ENCODE measurements around the gene STK36. TPM values are rescaled to one million over a fixed set of nuclear protein-coding genes. Genes with fewer than 3 reads are reported as not detected.

Gene STK36
- total RNA-seq, 2 experiments from 2014 or later, result 9.8 to 12.7 TPM

DNA sequence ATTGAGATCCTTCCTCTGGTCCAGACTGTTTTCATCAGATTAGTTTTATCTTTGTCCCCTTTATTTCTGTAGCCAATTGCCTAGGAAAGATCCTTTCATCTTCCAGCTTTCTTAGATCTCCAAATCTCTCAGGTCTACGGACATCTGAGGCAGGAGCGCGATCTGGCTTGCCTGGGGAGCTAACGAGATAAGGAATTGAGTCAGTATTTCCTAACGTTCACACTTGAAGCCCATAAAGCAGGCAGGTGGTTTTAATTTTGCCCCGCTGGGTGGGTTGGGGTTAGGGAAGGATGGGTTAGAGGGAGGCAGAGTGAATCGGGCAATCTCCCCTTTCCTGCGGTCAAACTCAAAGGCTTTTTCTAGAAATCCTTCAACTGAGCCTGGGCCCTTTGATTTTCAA is 38.0 kb downstream of the STK36 start:
- Mint-ChIP-seq H3K36me3 (ENCODE audit: low read depth) (peaks cover 8% of the 10 kb centered on the region), H3K27me3 (peaks cover 10% of the 10 kb centered on the region), H3K4me3 (peak overlapping the region; percentile 99), H3K27ac (no peak overlapping the region), H3K4me1 (ENCODE audit: low read depth) (peaks cover 21% of the 10 kb centered on the region), H3K9me3 (no peaks in the 10 kb centered on the region)
- TF ChIP-seq, protein P1, sequence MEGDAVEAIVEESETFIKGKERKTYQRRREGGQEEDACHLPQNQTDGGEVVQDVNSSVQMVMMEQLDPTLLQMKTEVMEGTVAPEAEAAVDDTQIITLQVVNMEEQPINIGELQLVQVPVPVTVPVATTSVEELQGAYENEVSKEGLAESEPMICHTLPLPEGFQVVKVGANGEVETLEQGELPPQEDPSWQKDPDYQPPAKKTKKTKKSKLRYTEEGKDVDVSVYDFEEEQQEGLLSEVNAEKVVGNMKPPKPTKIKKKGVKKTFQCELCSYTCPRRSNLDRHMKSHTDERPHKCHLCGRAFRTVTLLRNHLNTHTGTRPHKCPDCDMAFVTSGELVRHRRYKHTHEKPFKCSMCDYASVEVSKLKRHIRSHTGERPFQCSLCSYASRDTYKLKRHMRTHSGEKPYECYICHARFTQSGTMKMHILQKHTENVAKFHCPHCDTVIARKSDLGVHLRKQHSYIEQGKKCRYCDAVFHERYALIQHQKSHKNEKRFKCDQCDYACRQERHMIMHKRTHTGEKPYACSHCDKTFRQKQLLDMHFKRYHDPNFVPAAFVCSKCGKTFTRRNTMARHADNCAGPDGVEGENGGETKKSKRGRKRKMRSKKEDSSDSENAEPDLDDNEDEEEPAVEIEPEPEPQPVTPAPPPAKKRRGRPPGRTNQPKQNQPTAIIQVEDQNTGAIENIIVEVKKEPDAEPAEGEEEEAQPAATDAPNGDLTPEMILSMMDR (IDR thresholded peaks at IDR 0.05), result no peak
- Histone ChIP-seq H3K4me3 (ENCODE audit: low read length) (peak overlapping the region; percentile 43), H3K4me1 (ENCODE audit: insufficient read depth, low read length) (peaks cover 22% of the 10 kb centered on the region), H3K9me3 (ENCODE audit: control insufficient read depth in 1 of 2, insufficient read depth in 1 of 2, low read length in 2 of 2) (no peaks in the 10 kb centered on the region), H3K27me3 (ENCODE audit: control insufficient read depth in 1 of 2, insufficient read depth in 2 of 2, low read length in 2 of 2) (peaks cover 0 to 6% of the 10 kb centered on the region in 2 experiments), H3K27ac (ENCODE audit: low read depth in 1 of 2, low read length in 2 of 2) (no peak overlapping the region), H3K36me3 (ENCODE audit: insufficient read depth, low read length) (no peaks in the 10 kb centered on the region)
- POLR2A ChIA-PET, result interaction anchor here (1.1 to 2.3 kb wide), 4 partner anchors 12 to 188 kb away, joined by 3 to 15 read pairs (median 10); partner anchors contain the start of genes BCS1L, RNF25, STK36 and ZNF142
- intact Hi-C loops (cut with DNase I, micrococcal nuclease), result loop anchor here (1.0 to 10.0 kb wide), 10 partner anchors 38 to 887 kb away; partner anchors contain the start of genes BCS1L (in 1 of the 2), CNOT9 (in 1 of the 2), CNPPD1 (in 1 of the 2) and DNPEP (in 1 of the 2)
- no peak for ATAC-seq (ENCODE audit: poor library complexity)
- DNase-seq, result peak in 1 of 14 experiments; percentile 15
- CTCF ChIA-PET, result interaction anchor here (0.6 to 3.1 kb wide), 24 partner anchors 8 to 682 kb away, joined by 3 to 25 read pairs (median 5); partner anchors contain the start of genes AAMP, BCS1L, DNPEP and PNKD

GRCh38 chr2:218710334-218710686 is 38.4 kb downstream of the STK36 start:
- ATAC-seq (ENCODE audit: poor library complexity), result no peak
- TF ChIP-seq, protein P1 (IDR thresholded peaks at IDR 0.05), result no peak
- Mint-ChIP-seq H3K27me3 (peaks cover 10% of the 10 kb centered on the region), H3K4me1 (ENCODE audit: low read depth) (peaks cover 24% of the 10 kb centered on the region), H3K9me3 (no peaks in the 10 kb centered on the region), H3K4me3 (peak overlapping the region; percentile 99), H3K27ac (peak overlapping the region; percentile 91), H3K36me3 (ENCODE audit: low read depth) (peaks cover 8% of the 10 kb centered on the region)
- Histone ChIP-seq H3K27ac (ENCODE audit: low read depth in 1 of 2, low read length in 2 of 2) (peak overlapping the region in 1 of 2 donors; percentile 27), H3K36me3 (ENCODE audit: insufficient read depth, low read length) (no peaks in the 10 kb centered on the region), H3K27me3 (ENCODE audit: control insufficient read depth in 1 of 2, insufficient read depth in 2 of 2, low read length in 2 of 2) (peaks cover 0 to 6% of the 10 kb centered on the region in 2 experiments), H3K4me3 (ENCODE audit: low read length) (peak overlapping the region; percentile 43), H3K4me1 (ENCODE audit: insufficient read depth, low read length) (peaks cover 22% of the 10 kb centered on the region), H3K9me3 (ENCODE audit: control insufficient read depth in 1 of 2, insufficient read depth in 1 of 2, low read length in 2 of 2) (no peaks in the 10 kb centered on the region)
- POLR2A ChIA-PET, result interaction anchor here (1.0 to 2.3 kb wide), 6 partner anchors 12 to 314 kb away, joined by 3 to 15 read pairs (median 5); partner anchors contain the start of genes BCS1L, RNF25, STK36 and ZNF142
- intact Hi-C loops (cut with DNase I, micrococcal nuclease), result loop anchor here (1.0 to 10.0 kb wide), 9 partner anchors 38 to 887 kb away; partner anchors contain the start of genes BCS1L (in 1 of the 2), CNOT9 (in 1 of the 2), CNPPD1 (in 1 of the 2) and DNPEP (in 1 of the 2)
- CTCF ChIA-PET, result interaction anchor here (0.6 to 3.1 kb wide), 24 partner anchors 8 to 682 kb away, joined by 3 to 25 read pairs (median 5); partner anchors contain the start of genes AAMP, BCS1L, DNPEP and PNKD
- DNase-seq, result no peak

DNA sequence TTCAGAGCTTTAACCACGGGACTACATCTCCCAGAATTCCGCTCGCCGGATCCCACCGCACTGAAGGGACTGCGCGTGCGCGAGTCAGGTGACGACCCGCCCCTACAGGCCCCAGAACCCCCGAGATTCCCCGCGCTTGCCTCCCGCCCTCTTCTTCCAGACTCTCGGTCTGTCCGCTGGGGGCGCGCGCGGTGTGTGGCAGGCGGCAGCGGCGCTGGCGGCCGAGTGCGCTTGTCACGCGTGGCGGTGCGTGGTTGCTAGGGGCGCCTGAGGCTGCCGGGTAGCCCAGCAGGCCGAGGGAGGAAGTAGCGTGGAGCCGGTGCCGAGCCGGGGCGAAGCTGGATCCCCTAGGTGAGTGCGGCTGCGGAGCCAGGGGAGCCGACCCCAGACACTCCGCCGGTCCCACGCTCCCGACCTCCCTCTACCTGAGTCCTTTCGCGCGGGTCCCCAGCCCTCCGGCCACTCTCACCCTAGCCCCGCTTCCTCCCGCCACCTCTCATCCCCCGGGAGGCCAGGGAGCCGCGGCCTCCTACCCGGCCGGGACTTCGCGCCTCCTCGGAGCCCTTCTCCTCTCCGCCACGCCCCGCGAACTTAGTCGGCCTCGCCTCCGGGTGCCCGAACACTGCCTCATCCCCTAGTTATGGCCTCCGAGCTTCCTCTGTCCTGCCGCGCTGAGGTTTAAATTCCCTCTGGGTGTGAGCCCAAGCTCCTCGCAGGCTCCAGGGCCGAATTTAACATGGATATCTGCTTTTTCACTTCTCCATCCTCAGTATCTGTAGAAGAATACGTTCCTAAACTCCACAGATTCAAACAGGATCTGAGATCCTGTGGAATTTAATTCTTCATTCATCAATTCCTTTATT is 39.0 kb downstream of the STK36 start, which contains the start of gene TTLL4:
TTLL4 (plus strand) TSS at position 149 of the 863 bp plus-strand sequence. CDS start 26,842 bp downstream, outside the sequence.
- peak within 1 kb of the TSS; percentile 96 for H3K4me3 ChIP-seq (ENCODE audit: low read length)

More for the DNA sequence above, 39.0 kb downstream of the STK36 start, which contains the start of gene TTLL4:
- POLR2A ChIA-PET, result interaction anchor here (1.0 to 2.3 kb wide), 6 partner anchors 11 to 315 kb away, joined by 3 to 15 read pairs (median 5); partner anchors contain the start of genes BCS1L, RNF25, STK36 and ZNF142
- no peaks in the 10 kb centered on the region for H3K9me3 ChIP-seq (ENCODE audit: control insufficient read depth in 1 of 2, insufficient read depth in 1 of 2, low read length in 2 of 2)
- H3K27ac Mint-ChIP-seq, result peak within 1 kb of the TSS; percentile 91
- H3K4me1 ChIP-seq (ENCODE audit: insufficient read depth, low read length), result peaks cover 22% of the 10 kb centered on the region
- DNase-seq (peak; percentile 97 to 99 (median 99)), ATAC-seq (ENCODE audit: poor library complexity) (peak; percentile 98)
- CTCF ChIA-PET, result interaction anchor here (0.6 to 3.1 kb wide), 26 partner anchors 8 to 681 kb away, joined by 3 to 25 read pairs (median 4); partner anchors contain the start of genes AAMP, BCS1L, DNPEP and PNKD
- H3K4me1 Mint-ChIP-seq (ENCODE audit: low read depth), result peaks cover 26% of the 10 kb centered on the region
- peak within 1 kb of the TSS; percentile 99 for H3K4me3 Mint-ChIP-seq
- H3K36me3 Mint-ChIP-seq (ENCODE audit: low read depth), result peaks cover 11% of the 10 kb centered on the region
- H3K27me3 Mint-ChIP-seq, result peaks cover 10% of the 10 kb centered on the region
- intact Hi-C loops (cut with DNase I, micrococcal nuclease), result loop anchor here (1.0 to 10.0 kb wide), 11 partner anchors 39 to 886 kb away; partner anchors contain the start of genes RNF25 (in 2 of the 2), STK36 (in 2 of the 2), BCS1L (in 1 of the 2) and CNOT9 (in 1 of the 2)
- TF ChIP-seq, protein P1 (IDR thresholded peaks at IDR 0.05), result peak; percentile 87
- H3K27me3 ChIP-seq (ENCODE audit: control insufficient read depth in 1 of 2, insufficient read depth in 2 of 2, low read length in 2 of 2), result peaks cover 0 to 6% of the 10 kb centered on the region in 2 experiments
- H3K9me3 Mint-ChIP-seq, result no peaks in the 10 kb centered on the region
- peak within 1 kb of the TSS; percentile 66 to 87 for H3K27ac ChIP-seq (ENCODE audit: low read depth in 1 of 2, low read length in 2 of 2)
- H3K36me3 ChIP-seq (ENCODE audit: insufficient read depth, low read length), result no peaks in the 10 kb centered on the region
